HepG2 (cell line): Measurements from ENCODE around the gene EGLN2. TPM values are rescaled to one million over a fixed set of nuclear protein-coding genes. Genes with fewer than 3 reads are reported as not detected.
A peak's percentile ranks its signal among the peaks of the same experiment; 100 is the strongest.

Experiments
- ATAC-seq: fragments of 200-7000 bp; cut with Tn5 transposase; 3 replicates; pipeline ENCODE4 v1.9.1; 2020; ENCODE audit warnings: mild to moderate bottlenecking, moderate library complexity
- BruUV-seq: library from RNA; stranded (reverse); fragments of 400-500 nt; replicated peaks from 2 replicates; lab custom pipeline; 2021; lab: Mats Ljungman, UMichigan
- CTCF ChIA-PET: fragments of 300-600 bp; formaldehyde crosslinking; extraction: SDS; loops from one replicate; lab custom pipeline; 2021; ENCODE audit warnings: low total read pairs, inconsistent platforms, low intra/inter-chr PET ratio; lab: Yijun Ruan, JAX
- POLR2A ChIA-PET: fragments of 350-600 bp; sonication (Branson Sonifier 250); formaldehyde crosslinking; loops from one replicate; lab custom pipeline; 2020; ENCODE audit warnings: antibody characterized with exemption, inconsistent platforms; lab: Yijun Ruan, JAX
- DNase-seq: peaks from one replicate; pipeline ENCODE4 v3.0.0-alpha.2; 2015; ENCODE audit warnings: low spot score
- FAIRE-seq: peaks from 3 replicates; lab custom pipeline; 2011; peaks lifted over from hg19 to GRCh38; lab: Jason Lieb, UNC
- H2AFZ ChIP-seq: one replicate; pipeline ENCODE4 v1.6.1; 2011; ENCODE audit warnings: low read length, inconsistent platforms
- H3K27ac ChIP-seq: fragments of 300-600 bp; 3 replicates; pipeline ENCODE4 v1.8.0; 2011; ENCODE audit warnings: mixed run types, mild to moderate bottlenecking, mixed read lengths, low read length, inconsistent platforms; ENCODE audit not compliant: insufficient read depth; ENCODE audit errors: extremely low read length
- H3K27me3 ChIP-seq, 2 experiments: fragments of 200-600 bp in 1 of 2; 2 replicates in 1 of 2; 3 replicates in 1 of 2; pipeline versions ENCODE4 v1.6.0 to v1.8.0; 2011; ENCODE audit warnings: low read length in 2 of 2, mild to moderate bottlenecking in 2 of 2, moderate library complexity in 2 of 2, inconsistent platforms in 1 of 2; ENCODE audit not compliant: insufficient read depth in 2 of 2, control insufficient read depth in 1 of 2
- H3K36me3 ChIP-seq, 2 experiments: fragments of 200-600 bp in 1 of 2; replicated peaks in 1 of 2; 2 replicates in 1 of 2; 3 replicates in 1 of 2; pipeline versions ENCODE4 v1.5.1 to v1.8.0; 2011; ENCODE audit warnings: low read length in 2 of 2, inconsistent platforms in 1 of 2; ENCODE audit not compliant: insufficient read depth in 2 of 2, control insufficient read depth in 1 of 2
- H3K4me1 ChIP-seq: 2 replicates; pipeline ENCODE4 v1.5.1; 2012; ENCODE audit warnings: low read length, inconsistent platforms; ENCODE audit not compliant: insufficient read depth
- H3K4me2 ChIP-seq: 2 replicates; pipeline ENCODE4 v1.6.0; 2011; ENCODE audit warnings: low read depth, low read length, inconsistent platforms
- H3K4me3 ChIP-seq, 3 experiments: fragments of 200-600 bp in 1 of 3; sonication (generic), shearing (Covaris generic) in 1 of 3; replicated peaks in 1 of 3; 2 replicates each; pipeline ENCODE4 v1.5.1; 2011 to 2016; ENCODE audit warnings: low read length in 3 of 3, inconsistent platforms in 2 of 3, low read depth in 2 of 3, mild to moderate bottlenecking in 2 of 3, control low read depth in 1 of 3, mixed read lengths in 1 of 3; ENCODE audit not compliant: insufficient read depth in 1 of 3
- H3K79me2 ChIP-seq: one replicate; pipeline ENCODE4 v1.6.1; 2011; ENCODE audit warnings: low read length, inconsistent platforms; ENCODE audit not compliant: insufficient read depth
- H3K9ac ChIP-seq: 2 replicates; pipeline ENCODE4 v1.6.0; 2011; ENCODE audit warnings: mild to moderate bottlenecking, low read depth, low read length, inconsistent platforms; ENCODE audit not compliant: insufficient read depth
- H3K9me3 ChIP-seq: 2 replicates; pipeline ENCODE4 v1.5.1; 2012; ENCODE audit warnings: mild to moderate bottlenecking, low read length
- H4K20me1 ChIP-seq: 2 replicates; pipeline ENCODE4 v1.6.0; 2011; ENCODE audit warnings: inconsistent platforms, mild to moderate bottlenecking, low read length, moderate library complexity; ENCODE audit not compliant: insufficient read depth
- AGO2 ChIP-seq: fragments of 200-400 bp; formaldehyde crosslinking; optimal IDR thresholded peaks from 2 replicates; pipeline ENCODE3; 2017; ENCODE audit warnings: mild to moderate bottlenecking, low read depth, low read length, moderate library complexity
- CC2D1A ChIP-seq: sonication (generic); formaldehyde crosslinking; IDR thresholded peaks from 2 replicates; pipeline ENCODE4 v1.8.1; 2023; ENCODE audit warnings: mild to moderate bottlenecking, missing genetic modification reagents
- FIP1L1 ChIP-seq: fragments of 200-400 bp; formaldehyde crosslinking; IDR thresholded peaks from 2 replicates; pipeline ENCODE4 v1.6.1; 2018; ENCODE audit warnings: low read depth, mild to moderate bottlenecking, low read length, moderate library complexity, borderline replicate concordance; ENCODE audit not compliant: insufficient read depth
- HHEX ChIP-seq: IDR thresholded peaks from 2 replicates; pipeline ENCODE4 v1.6.1; 2016; ENCODE audit warnings: control low read depth
- HNRNPL ChIP-seq: fragments of 200-400 bp; formaldehyde crosslinking; IDR thresholded peaks from 2 replicates; pipeline ENCODE4 v1.6.1; 2017; ENCODE audit warnings: mild to moderate bottlenecking, low read depth, low read length
- RARG ChIP-seq: sonication (generic); formaldehyde crosslinking; IDR thresholded peaks from 2 replicates; pipeline ENCODE4 v1.4.0; 2020; ENCODE audit warnings: low read depth, mild to moderate bottlenecking, missing genetic modification reagents
- RBFOX2 ChIP-seq: fragments of 200-400 bp; formaldehyde crosslinking; IDR thresholded peaks from 2 replicates; pipeline ENCODE4 v1.6.1; 2017; ENCODE audit warnings: low read depth, mild to moderate bottlenecking, low read length
- ZNF225 ChIP-seq: sonication (generic); formaldehyde crosslinking; IDR thresholded peaks from 2 replicates; pipeline ENCODE4 v1.4.0; 2020; ENCODE audit warnings: mild to moderate bottlenecking, missing genetic modification reagents
- ZNF280B ChIP-seq: sonication (generic); formaldehyde crosslinking; IDR thresholded peaks from 2 replicates; pipeline ENCODE4 v1.5.0; 2020; ENCODE audit warnings: missing genetic modification reagents, mild to moderate bottlenecking, borderline replicate concordance
- ZNF280D ChIP-seq: sonication (generic); formaldehyde crosslinking; IDR thresholded peaks from 2 replicates; pipeline ENCODE4 v1.5.1; 2020; ENCODE audit warnings: mild to moderate bottlenecking, missing genetic modification reagents
- WGBS: methylation state at CpG from one replicate; pipeline ENCODE4 v1.1.6; 2017; ENCODE audit warnings: low lambda C conversion rate; 5-methylcytosine and 5-hydroxymethylcytosine counted together
- in situ Hi-C: cut with HindIII; loops from 2 replicates; pipeline ENCODE4 v1.10.0; 2017; ENCODE audit warnings: low pct_unique_long_range_greater_than_20kb; ENCODE audit not compliant: extremely low pct_ligation_motif_present
- intact Hi-C: fragments of 100-400 bp; cut with micrococcal nuclease; formaldehyde crosslinking; loops from one replicate; pipeline ENCODE4 v1.10.0; 2022; ENCODE audit not compliant: unreplicated experiment
- polyA plus RNA-seq, 8 experiments: library from polyadenylated mRNA; depleted of rRNA in 3 of 8; stranded (reverse) in 7 of 8; unstranded in 1 of 8; fragments of >200 nt; fragmentation: Illumina TruSeq in 4 of 8; extraction: Trizol in 4 of 8; gene quantifications; 2 replicates each; pipeline versions ENCODE4 v1.2.1 to v1.2.3, GENCODE V29; 2011 to 2016; ENCODE audit warnings: low read depth in 4 of 8, missing spikeins in 1 of 8, mixed read lengths in 1 of 8; ENCODE audit not compliant: insufficient read depth in 1 of 8
- total RNA-seq, 5 experiments: library from RNA; depleted of rRNA; stranded (reverse); fragments of >200 nt; fragmentation: Illumina TruSeq; extraction: Trizol; gene quantifications; 2 replicates each; pipeline ENCODE4 v1.2.3, GENCODE V29; 2016; ENCODE audit warnings: low read depth in 1 of 5

EGLN2 gene
- total and polyA plus RNA-seq, 2 of the 13 experiments (the other 11 are each of a cell fraction or from before 2014, with no cell fraction given), result 16.5 to 40.8 TPM

GRCh38 chr19:40800339-40800996 is 1.5 kb downstream of the EGLN2 start:
- H3K27me3 ChIP-seq, result no peaks in the 10 kb centered on the region; a peak in 1 of 5 replicates
- peaks cover 66% of the 10 kb centered on the region for H3K4me1 ChIP-seq
- DNase-seq (no peak), ATAC-seq (no peak), FAIRE-seq (no peak)
- POLR2A ChIA-PET, result interaction anchor here (3.5 to 5.0 kb wide), 2 partner anchors 23 to 50 kb away, joined by 28 to 44 read pairs; partner anchors contain the start of genes ACTMAP, RAB4B and SNRPA
- H3K9me3 ChIP-seq, result no peaks in the 10 kb centered on the region
- no TSS peak for BruUV-seq
- intact Hi-C loops (no loop called here), in situ Hi-C loops (no loop called here)
- peak overlapping the region; percentile 77 to 94 (median 93); a peak in 5 of 6 replicates for H3K4me3 ChIP-seq
- no peak overlapping the region for H2AFZ ChIP-seq
- WGBS, result 92% methylated on average over 13 of the region's 27 CpGs
- H3K27ac ChIP-seq, result no peak overlapping the region
- peaks cover 4 to 9% of the 10 kb centered on the region in 2 experiments; a peak in 2 of 5 replicates for H3K36me3 ChIP-seq
- H3K9ac ChIP-seq, result peak overlapping the region; percentile 90
- H4K20me1 ChIP-seq, result peaks cover 2% of the 10 kb centered on the region; the same call in 1 of the 2 replicates
- CTCF ChIA-PET, result no interaction called here
- H3K4me2 ChIP-seq, result peak overlapping the region; percentile 91
- 0 out of 2 replicates have a peak, but pooled peaks have one; percentile 37 for TF ChIP-seq ZNF280B
- TF ChIP-seq FIP1L1, result no peak
- peak; percentile 70; the same call in 1 of the 2 replicates for TF ChIP-seq HNRNPL
- H3K79me2 ChIP-seq, result peaks cover 30% of the 10 kb centered on the region

- H4K20me1 ChIP-seq, result peaks cover 2% of the 10 kb centered on the region; the same call in 1 of the 2 replicates
- intact Hi-C loops, result no loop called here
- H3K79me2 ChIP-seq, result peaks cover 34% of the 10 kb centered on the region
- no peaks in the 10 kb centered on the region; a peak in 2 of 5 replicates for H3K27me3 ChIP-seq
- H3K9ac ChIP-seq, result no peak overlapping the region
- peak overlapping the region; percentile 36; the same call in 1 of the 2 replicates for H3K4me2 ChIP-seq
- FAIRE-seq (no peak), DNase-seq (no peak), ATAC-seq (no peak)
- H3K4me1 ChIP-seq, result peaks cover 66% of the 10 kb centered on the region
- ChIA-PET CTCF (no interaction called here), POLR2A (interaction anchor here (1.5 to 5.0 kb wide), 4 partner anchors 23 to 84 kb away, joined by 3 to 44 read pairs (median 16); partner anchors contain the start of genes ACTMAP, COQ8B, ITPKC and RAB4B)
- H3K36me3 ChIP-seq, result peaks cover 4 to 12% of the 10 kb centered on the region in 2 experiments; a peak in 2 of 5 replicates
- no peak overlapping the region for H3K27ac ChIP-seq
- H3K4me3 ChIP-seq, result no peak overlapping the region; a peak in 2 of 6 replicates
- no peak overlapping the region for H2AFZ ChIP-seq
- 99% methylated on average over 19 of the region's 27 CpGs for WGBS
- in situ Hi-C loops, result no loop called here
- BruUV-seq, result no TSS peak
- H3K9me3 ChIP-seq, result no peaks in the 10 kb centered on the region
- TF ChIP-seq CC2D1A, result no peak
- TF ChIP-seq RARG (CRISPR knock-in tag), result no peak
- peak; percentile 71 for TF ChIP-seq RBFOX2
- TF ChIP-seq AGO2, result peak; percentile 66
- TF ChIP-seq ZNF280D (CRISPR knock-in tag), result no peak
- TF ChIP-seq HHEX (CRISPR knock-in tag), result no peak
- no peak for TF ChIP-seq ZNF225 (CRISPR knock-in tag)
These were observed 2.0 kb downstream of the EGLN2 start for GRCh38 chr19:40800997-40801377.
